Measurements from ENCODE around the gene CATSPER3.

The CATSPER3 gene

DNA sequence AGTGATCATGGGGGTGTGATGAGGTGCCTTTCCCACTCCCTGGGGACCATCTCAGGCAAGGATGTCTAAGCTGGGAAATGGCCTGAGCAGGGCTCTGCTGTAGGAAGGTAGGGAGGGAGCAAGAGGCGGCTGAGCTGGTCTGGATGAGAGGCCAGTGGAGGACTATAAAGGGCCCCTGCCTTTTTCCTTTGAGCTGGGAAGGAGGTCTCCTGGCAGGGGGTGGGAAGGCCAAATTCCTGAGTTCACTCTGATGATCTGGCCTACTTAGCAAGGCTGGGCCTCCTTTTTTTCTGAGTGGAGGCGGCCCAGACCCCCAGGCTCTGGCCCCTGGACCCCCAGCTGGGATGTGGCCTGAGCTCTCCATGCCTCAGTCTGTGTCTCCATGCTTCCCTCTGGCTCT lies 80.6 kb downstream of the CATSPER3 start:
- DNase-seq (ENCODE audit: low spot score) = no peak

DNA sequence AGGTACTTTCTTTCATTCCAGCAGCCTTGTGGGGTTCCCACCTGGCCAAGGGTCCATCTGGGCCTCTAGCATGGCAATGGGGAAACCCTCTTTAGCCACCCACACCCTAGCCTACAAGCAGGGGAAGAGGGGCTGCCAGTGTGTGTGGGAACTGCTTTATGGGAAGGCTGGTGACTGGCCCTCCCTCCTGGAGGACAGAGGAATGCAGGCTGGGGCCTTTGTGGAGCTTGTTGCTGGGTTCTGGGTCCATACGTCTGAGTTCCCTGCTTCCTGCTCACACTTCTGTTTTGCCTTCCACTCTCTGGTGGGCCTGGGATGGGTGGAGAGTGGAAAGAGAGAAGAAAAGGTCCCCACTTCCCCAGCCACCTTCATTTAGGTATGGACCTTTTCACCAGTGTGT lies 81.2 kb downstream of the CATSPER3 start:
- H3K27ac ChIP-seq = no peak overlapping the region
- no peak overlapping the region for H3K4me3 ChIP-seq
- TF ChIP-seq, protein P1, sequence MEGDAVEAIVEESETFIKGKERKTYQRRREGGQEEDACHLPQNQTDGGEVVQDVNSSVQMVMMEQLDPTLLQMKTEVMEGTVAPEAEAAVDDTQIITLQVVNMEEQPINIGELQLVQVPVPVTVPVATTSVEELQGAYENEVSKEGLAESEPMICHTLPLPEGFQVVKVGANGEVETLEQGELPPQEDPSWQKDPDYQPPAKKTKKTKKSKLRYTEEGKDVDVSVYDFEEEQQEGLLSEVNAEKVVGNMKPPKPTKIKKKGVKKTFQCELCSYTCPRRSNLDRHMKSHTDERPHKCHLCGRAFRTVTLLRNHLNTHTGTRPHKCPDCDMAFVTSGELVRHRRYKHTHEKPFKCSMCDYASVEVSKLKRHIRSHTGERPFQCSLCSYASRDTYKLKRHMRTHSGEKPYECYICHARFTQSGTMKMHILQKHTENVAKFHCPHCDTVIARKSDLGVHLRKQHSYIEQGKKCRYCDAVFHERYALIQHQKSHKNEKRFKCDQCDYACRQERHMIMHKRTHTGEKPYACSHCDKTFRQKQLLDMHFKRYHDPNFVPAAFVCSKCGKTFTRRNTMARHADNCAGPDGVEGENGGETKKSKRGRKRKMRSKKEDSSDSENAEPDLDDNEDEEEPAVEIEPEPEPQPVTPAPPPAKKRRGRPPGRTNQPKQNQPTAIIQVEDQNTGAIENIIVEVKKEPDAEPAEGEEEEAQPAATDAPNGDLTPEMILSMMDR (IDR thresholded peaks at IDR 0.05) = no peak
- no peak for DNase-seq (ENCODE audit: low spot score)

More for the DNA sequence above, 80.6 kb downstream of the CATSPER3 start:
- TF ChIP-seq, protein P1 (IDR thresholded peaks at IDR 0.05) = no peak
- Histone ChIP-seq H3K4me3 (no peak overlapping the region), H3K27ac (no peak overlapping the region)

DNA sequence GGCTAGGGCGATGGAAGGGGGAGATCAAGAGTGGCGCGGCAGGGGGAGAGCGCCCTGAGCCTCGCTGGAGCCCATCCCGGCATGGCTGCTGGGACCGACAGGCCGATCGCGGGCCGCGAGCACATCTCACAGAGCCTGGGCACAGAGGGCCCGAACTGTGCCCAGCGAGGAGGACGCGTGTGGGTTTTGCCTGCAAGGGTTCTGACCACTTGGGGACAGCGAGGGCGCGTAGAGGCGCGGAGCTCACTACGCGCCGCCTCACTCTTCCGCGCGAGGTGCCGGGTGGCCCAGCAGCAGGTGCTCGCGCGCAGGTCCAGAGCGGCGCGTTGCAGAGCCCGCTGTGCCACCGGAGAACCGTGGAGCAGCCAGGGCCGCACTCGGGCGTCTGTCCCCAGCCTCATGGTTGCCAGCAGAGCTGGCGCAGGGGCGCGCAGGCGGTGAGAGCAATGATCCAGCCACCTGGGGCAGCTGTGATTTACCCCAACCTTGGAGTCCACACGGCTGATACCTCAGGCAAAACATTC lies 82.6 kb downstream of the CATSPER3 start:
- Histone ChIP-seq H3K4me3 (no peak overlapping the region), H3K27ac (no peak overlapping the region)
- DNase-seq (ENCODE audit: low spot score) = no peak
- TF ChIP-seq, protein P1 (IDR thresholded peaks at IDR 0.05) = no peak

DNA sequence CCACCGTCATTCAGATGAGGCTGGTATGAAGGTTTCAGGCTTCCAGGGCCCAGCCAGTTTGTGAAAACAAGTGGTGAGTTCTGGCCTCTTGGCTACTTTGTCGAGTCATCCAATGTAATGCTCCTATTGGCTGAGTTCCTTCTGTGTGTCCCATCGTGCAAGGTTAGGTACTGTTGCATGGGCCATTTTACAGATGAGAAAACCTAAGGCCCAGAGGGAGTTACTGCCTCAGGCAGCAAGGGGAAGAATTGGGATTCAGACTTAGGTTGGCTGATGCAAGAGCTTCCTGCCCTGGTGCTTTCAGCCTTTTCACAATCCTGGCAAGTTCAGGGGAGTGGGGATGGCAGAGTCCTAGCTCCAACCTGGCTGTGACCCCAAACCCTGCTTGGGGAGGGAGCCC lies 83.7 kb downstream of the CATSPER3 start:
- no peak overlapping the region for H3K27ac ChIP-seq
- TF ChIP-seq, protein P1 (IDR thresholded peaks at IDR 0.05) = no peak
- no peak overlapping the region for H3K4me3 ChIP-seq
- DNase-seq (ENCODE audit: low spot score) = no peak

DNA sequence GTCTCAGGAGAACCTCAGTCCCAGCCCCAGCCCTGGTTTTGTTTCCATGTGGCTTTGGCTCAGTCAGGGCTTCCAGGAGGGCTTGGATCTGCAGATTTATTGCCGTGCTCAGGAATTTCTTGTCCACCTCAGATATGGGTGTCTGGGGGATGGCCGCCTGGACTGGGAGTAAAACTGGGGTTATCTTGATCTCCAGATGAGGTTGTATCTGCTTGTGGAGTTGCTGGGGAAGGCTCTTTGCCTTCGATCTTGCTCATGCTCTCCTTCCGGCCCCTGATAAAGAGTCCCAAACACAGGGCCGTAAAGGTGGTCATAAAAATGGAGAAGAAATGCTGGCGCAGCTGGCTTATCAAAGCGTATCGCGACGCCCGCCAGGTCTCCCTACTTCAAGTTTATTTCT lies 84.2 kb downstream of the CATSPER3 start:
- H3K4me3 ChIP-seq = no peak overlapping the region
- no peak overlapping the region for H3K27ac ChIP-seq
- TF ChIP-seq, protein P1 (IDR thresholded peaks at IDR 0.05) = no peak
- DNase-seq (ENCODE audit: low spot score) = no peak

DNA sequence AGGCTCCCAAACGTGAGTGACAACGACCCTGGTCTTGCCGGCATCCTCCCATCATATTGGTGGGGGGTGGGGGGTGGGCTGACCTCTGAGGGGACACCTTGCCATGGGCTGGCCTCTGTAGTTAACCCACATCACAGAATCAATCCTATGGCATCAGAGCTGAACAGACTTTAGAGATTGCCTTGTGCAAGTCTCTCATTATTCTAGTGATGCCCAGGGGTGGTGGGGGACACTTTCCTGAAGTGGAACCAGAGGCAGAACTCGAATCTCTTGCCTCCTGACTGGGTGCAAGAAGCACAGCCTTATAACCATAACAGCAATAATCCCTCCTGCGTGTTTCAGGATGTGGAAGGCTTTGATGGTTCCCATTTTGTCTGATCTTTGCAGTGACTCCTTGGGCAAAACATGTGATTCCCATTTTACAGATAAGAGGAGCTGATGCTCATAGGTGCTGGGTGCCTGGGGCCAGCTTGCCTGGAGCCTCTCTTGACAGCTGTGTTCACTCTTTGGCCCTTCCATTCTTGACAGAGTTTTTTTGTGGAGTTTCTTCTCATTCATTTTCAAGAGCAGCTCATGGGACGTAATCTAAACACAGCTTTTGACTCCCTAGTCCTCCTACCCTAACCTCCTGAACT lies 84.9 kb downstream of the CATSPER3 start:
- no peak for DNase-seq (ENCODE audit: low spot score)
- no peak overlapping the region for H3K27ac ChIP-seq
- TF ChIP-seq, protein P1 (IDR thresholded peaks at IDR 0.05) = no peak
- H3K4me3 ChIP-seq = no peak overlapping the region

DNA sequence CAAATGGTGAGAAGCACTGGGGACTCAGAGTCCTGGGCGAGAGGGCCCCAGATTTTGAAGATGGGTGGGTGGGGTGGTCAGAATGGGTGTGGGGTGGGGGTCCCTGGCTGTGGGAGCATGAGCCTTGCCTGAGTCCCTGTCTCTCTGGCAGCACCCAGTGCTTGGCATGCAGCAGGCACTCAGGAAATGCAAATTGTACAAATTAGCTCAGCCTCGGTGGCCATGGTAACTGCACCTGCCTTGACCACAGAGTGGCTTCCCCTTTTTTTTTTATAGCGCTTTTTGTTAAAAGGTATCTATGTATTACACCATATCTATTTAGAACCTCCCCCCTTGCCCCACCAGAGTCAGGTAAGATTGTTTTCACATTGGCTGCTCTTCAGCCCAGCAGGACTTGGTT lies 85.6 kb downstream of the CATSPER3 start:
- Histone ChIP-seq H3K4me3 (no peak overlapping the region), H3K27ac (no peak overlapping the region)
- DNase-seq (ENCODE audit: low spot score) = no peak
- TF ChIP-seq, protein P1 (IDR thresholded peaks at IDR 0.05) = no peak

Data from coronary artery (tissue), 2 donors.